Left forelimb (tissue), 1 donor: ENCODE results near the gene HNMT.
"Not testable (repeated sequence)": the region's sequence is repeated elsewhere in the genome, so short reads cannot be mapped to it uniquely, and the experiment has no call there.

Source experiments
- DNase-seq: peaks from one replicate; pipeline ENCODE4 v3.0.0-alpha.2; 2018; ENCODE audit warnings: low spot score

Gene HNMT

GRCh38 chr2:138043588-138043987, 79.3 kb downstream of the HNMT start:
- DNase-seq, result not testable (repeated sequence)

- no peak for DNase-seq
Observed at GRCh38 chr2:138058427-138058826, 94.2 kb downstream of the HNMT start.

- no peak for DNase-seq
Observed at GRCh38 chr2:138059487-138060300, 95.4 kb downstream of the HNMT start.

GRCh38 chr2:138060301-138060635, 96.0 kb downstream of the HNMT start:
- no peak for DNase-seq

- DNase-seq, result no peak
Observed at GRCh38 chr2:138061961-138062360, 97.7 kb downstream of the HNMT start.

- DNase-seq, result no peak
Observed at GRCh38 chr2:138063181-138063580, 98.9 kb downstream of the HNMT start.
